CD4-positive, alpha-beta T cell treated with Interferon gamma for 1 hour (primary cell): Measurements from ENCODE around the gene RASL10A.
A peak's percentile ranks its signal among the peaks of the same experiment; 100 is the strongest.

Source experiments
- DNase-seq: peaks from one replicate; pipeline ENCODE4 v3.0.0-alpha.2; 2020

RASL10A gene

GRCh38 chr22:29267858-29268510 lies 47.5 kb downstream of the RASL10A start, which contains the start of the genes EWSR1 and RHBDD3:
Gene EWSR1 (plus strand): TSS chr22:29268268. CDS start chr22:29268337, 69 bp downstream.
Gene RHBDD3 (minus strand): TSS chr22:29267981. CDS start chr22:29265626, 2,355 bp downstream.
- peak; percentile 94 for DNase-seq

GRCh38 chr22:29267462-29267857 lies 48.0 kb downstream of the RASL10A start:
- DNase-seq: no peak

DNA sequence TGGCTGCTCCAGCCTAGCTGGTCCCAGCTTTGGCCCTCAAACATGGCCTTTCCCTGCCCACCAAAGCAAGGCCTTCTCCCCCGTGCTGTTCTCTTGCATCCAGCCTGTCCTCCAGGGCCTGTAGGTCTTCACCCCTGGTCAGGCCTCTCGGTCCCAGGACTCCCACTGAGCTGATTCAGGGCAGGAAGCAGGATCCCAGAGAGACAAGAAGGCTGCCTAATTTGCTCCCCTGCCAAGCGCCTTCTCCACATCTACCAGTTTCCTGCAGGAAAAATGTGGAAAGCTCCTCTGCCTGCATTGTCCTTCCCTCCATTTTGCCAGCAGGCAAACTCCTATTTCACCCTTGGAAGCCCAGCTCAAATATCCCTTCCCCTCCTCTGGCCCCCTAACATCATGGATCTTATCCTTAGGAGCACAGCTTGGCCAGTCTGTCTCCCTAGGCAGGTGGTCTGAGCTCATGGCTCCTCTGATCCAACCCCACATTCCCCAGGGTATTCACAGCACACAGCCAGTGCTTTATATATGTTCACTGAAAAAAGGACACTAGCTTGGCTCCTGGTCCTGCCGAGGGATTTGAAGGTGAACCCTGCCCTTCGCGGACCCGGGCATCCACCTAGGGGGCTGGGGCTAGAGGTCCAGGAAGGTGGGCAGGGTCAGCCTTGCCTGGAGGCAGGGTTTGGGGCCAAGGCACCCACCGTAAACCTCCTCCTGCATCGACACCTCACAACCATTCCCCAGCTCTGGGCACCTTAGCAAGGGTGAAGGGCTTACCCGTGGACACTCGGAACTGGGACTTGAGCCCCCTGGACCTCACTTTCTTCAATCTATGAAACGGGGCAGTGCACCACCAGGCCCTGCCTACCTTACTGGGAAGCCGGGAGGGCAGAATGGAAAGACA lies 48.7 kb downstream of the RASL10A start:
- no peak for DNase-seq

DNA sequence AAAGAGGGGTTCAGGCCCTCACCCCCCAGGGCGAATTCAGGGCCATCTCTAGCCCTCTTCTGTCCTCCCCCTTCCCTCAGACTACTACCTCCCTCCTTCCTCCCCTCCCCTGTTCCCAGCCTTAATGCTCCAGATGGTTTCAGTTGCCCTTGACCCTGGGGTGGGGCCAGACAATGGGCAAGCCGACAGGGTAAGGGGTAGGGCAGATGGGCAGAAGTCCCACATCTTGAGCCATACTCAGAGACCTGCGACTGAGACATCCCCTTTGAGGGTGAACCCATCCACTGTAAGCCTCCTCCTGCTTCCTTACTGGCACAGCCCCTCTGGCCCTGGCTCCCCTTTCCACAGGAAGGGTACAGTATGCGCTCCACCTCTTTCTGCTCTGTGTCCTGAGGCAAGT lies 49.6 kb downstream of the RASL10A start:
- no peak for DNase-seq

DNA sequence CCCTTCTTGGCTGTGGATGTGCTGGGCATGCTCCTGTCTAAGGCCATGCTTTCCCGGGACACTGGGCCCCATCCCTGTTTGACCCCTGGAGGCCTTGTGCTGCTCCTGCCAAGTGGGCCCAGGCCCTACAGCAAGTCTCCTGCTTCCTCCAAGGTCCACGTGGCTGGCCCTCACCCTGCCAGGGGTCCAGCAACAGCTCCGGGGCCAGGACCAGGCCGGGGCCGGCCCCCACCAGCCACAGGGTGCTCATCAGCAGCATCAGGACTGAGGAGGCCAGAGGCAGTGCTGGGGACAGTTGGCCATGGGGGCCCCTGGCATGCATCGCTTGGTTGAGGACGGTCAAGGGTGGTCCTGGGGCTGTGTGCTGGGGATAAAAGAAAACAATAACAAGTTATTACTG lies 50.2 kb downstream of the RASL10A start:
- no peak for DNase-seq

- no peak for DNase-seq
Measured at GRCh38 chr22:29263791-29264276, 51.7 kb downstream of the RASL10A start.
